ENCODE results near the gene EBNA1BP2. TPM values are rescaled to one million over a fixed set of nuclear protein-coding genes. Genes with fewer than 3 reads are reported as not detected.
"Not testable (repeated sequence)": the region's sequence is repeated elsewhere in the genome, so short reads cannot be mapped to it uniquely, and the experiment has no call there.

The EBNA1BP2 gene
- total RNA-seq, 1 donor from 2014 or later = 31.9 TPM

- DNase-seq (ENCODE audit: low spot score) = not testable (repeated sequence)
Measured at GRCh38 chr1:43119928-43120586, 52.0 kb downstream of the EBNA1BP2 start.

Other genes with a start within 250 kb of the EBNA1BP2 start
- gene SLC2A1, start 213.4 kb downstream of the EBNA1BP2 start, total RNA-seq = 142 TPM
- gene CFAP57, start within 50 bp of the EBNA1BP2 start, total RNA-seq = 0.75 TPM
- gene TMEM125, start 97.7 kb upstream of the EBNA1BP2 start, total RNA-seq = 75.9 TPM
- gene C1orf210, start 113.3 kb upstream of the EBNA1BP2 start, total RNA-seq = 47.9 TPM
- 23.3 TPM for gene TIE1, start 128.7 kb upstream of the EBNA1BP2 start, total RNA-seq
- not detected for gene MPL, start 165.5 kb upstream of the EBNA1BP2 start, total RNA-seq
- 5.1 TPM for gene CDC20, start 186.7 kb upstream of the EBNA1BP2 start, total RNA-seq
- 141 TPM for gene ELOVL1, start 195.7 kb upstream of the EBNA1BP2 start, total RNA-seq
- 37.7 TPM for gene MED8, start 217.5 kb upstream of the EBNA1BP2 start, total RNA-seq
- 59.3 TPM for gene SZT2, start 217.6 kb upstream of the EBNA1BP2 start, total RNA-seq